Activated CD4-positive, alpha-beta T cell treated with anti-CD3 and anti-CD28 coated beads, Interleukin-2, amount 50 U/mL, for 48 hours (primary cell): ENCODE data around the gene ERGIC1.

Source experiments
- DNase-seq, 2 experiments: peaks; one replicate each; pipeline ENCODE4 v3.0.0-alpha.2; 2020

ERGIC1 gene

GRCh38 chr5:172953776-172954675 lies 120.0 kb downstream of the ERGIC1 start:
- no peak for DNase-seq

DNA sequence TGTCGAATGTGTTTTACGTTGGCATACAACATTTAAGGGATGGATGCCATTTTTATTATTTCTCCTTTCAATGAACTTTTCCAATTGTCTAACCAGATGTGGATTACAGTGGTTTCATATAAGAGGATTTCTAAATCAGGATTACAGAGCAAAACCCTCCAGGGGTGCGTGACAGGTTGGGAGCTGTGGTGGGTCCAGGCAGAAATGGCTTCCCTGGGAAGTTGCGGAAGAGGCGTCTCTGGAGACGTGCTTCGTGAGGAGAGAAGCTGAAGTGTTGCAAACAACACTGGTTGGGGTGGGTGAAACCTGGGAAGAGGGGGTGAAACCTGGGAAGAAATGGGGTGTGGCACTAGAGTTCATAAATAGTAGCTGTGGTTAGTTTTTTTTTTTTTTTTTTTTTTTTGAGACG lies 120.7 kb downstream of the ERGIC1 start:
- no peak for DNase-seq

- DNase-seq = no peak
Observed at GRCh38 chr5:172956228-172956627, 122.2 kb downstream of the ERGIC1 start.

DNA sequence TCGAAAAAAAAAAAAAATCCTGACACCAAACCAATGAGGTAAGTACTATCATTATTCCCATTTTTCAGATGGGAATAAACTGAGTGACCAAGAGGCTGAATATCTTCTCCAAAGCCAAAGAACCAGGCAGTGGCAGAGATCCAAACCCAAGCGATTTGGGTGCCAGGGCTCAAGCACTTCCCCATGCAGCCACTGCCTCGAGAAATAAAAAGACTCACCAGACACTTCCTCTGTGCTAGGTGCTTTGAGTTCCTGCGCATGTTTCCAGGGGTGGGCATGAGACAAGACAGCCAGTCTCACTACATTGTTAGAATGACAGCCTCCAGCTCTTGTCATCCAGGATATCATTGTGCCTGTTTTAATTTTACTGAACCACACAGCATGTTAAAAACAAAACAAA lies 122.9 kb downstream of the ERGIC1 start:
- DNase-seq = no peak

DNA sequence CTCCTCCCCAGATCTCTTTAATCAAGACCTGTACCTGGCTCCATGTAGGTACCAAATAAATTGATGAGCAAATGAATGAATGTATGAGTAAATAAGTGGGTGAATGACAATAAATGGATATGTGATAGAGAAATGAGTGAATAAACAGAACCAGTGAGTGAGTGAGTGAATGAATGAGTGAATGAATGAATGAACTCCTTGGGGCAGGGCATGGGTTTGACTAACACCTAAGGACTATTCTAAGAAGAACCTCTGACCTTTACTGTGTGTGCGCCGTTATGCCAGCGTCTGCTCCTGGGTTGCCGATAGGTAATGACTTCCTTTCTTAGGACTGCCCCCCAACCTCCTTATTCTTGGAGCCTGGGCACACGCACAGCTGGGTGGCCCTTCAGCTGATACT lies 123.4 kb downstream of the ERGIC1 start:
- no peak for DNase-seq

- peak; percentile 65 to 73 for DNase-seq
Observed at GRCh38 chr5:172958331-172959046, 124.4 kb downstream of the ERGIC1 start.

GRCh38 chr5:172959824-172960799 lies 126.1 kb downstream of the ERGIC1 start:
- DNase-seq = no peak

DNA sequence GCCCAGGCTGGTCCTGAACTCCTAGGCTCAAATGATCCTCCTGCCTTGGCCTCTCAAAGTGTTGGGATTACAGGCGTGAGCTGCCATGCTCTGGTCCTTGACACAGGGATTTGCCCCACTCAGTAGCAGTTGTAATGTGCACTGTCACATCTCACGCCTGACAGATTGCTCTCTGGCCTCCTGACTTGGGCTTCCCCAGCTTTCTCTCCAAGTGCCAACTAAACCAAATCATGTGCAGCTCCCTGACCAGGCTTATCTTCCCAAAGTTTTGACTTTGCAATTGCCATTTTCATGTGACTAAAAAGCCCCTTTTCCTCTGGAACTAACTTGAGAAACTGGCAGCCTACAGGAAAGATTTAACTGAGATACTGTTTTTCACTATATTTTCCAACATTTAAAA lies 135.9 kb downstream of the ERGIC1 start:
- no peak for DNase-seq

- no peak for DNase-seq
Observed at GRCh38 chr5:172971482-172971881, 137.4 kb downstream of the ERGIC1 start.

DNA sequence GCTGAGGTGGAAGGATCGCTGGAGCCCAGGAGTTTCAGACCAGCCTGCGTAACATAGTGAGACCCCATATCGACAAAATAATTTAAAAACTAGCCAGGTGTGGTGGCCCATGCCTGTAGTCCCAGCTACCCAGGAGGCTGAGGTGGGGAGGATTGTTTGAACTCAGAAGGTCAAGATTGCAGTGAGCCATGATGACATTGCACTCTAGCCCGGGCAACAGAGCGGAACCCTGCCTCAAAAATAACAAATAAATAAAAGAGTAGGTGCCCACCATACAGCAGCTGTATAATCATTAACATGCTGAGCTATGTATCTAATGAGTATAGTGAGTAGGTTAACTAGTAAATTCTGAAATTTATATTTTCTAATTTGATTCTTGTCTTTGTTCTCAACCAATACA lies 138.5 kb downstream of the ERGIC1 start:
- no peak for DNase-seq

DNA sequence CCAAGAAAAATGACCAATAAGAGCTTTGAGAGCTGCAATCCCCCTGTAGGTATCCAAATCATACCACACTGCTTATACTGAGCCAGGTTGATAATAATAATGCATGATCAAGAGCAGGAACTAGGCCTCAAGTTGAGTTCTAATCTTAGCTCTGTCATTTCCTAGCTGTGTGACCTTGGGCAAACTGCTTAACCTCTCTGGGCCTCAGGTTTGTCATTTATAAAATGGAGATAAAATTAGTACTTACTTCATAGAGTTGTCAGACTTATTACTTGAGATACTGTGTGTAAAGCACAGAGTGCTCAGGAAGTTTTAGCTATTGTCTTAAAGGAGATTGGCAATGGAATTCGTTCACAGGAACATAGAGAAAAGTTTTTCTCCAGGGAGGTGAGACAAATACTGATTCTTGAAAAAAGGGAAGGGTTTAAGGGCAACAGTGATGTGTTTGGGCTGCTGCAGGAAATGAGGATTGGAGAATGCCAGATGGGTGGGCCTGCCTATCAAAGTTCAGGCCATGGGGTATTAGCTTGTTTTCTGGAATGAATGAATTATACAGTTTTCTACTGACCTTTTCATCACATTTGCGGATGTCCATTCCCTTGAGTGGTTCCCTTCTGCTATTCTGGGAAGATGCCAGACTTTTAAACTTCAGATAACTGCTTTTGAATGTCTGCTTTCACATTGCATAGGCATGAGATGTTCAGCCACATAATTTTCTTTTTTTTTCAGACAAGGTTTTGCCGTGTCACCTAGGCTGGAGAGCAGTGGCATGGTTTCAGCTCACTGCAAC lies 139.3 kb downstream of the ERGIC1 start:
- no peak for DNase-seq

GRCh38 chr5:172973931-172974330 lies 139.9 kb downstream of the ERGIC1 start:
- no peak for DNase-seq

DNA sequence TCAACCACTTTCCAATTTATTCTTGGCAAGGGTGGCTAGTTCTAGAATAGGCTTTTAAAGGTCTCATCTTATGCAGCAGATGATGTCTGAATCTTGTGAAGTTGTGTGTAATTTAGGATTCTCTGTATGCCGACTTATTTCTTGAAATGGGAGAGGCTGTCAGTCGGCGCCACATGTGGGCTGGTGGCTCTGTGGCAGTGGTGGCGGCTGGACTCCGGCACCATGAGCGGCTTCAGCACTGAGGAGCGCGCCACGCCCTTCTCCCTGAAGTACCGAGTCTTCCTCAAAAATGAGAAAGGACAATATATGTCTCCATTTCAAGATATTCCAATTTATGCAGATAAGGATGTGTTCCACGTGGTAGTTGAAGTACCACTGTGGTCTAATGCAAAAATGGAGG lies 141.2 kb downstream of the ERGIC1 start:
- no peak for DNase-seq

DNA sequence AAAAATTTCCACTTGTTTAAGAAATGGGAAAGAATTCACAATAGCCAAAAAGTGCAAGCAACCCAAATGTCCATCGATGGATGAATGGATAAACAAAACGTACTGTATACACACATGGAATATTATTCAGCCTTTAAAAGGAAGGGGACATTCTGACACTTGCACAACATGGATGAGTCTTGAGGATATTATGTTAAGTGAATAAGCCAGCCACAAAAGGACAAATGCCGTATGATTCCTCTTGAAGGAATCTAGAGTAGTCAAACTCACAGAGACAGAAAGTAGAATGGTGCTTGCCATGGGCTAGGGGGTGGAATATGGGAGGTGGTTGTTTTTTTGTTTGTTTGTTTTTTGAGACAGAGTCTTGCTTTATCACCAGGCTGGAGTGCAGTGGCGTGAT lies 145.7 kb downstream of the ERGIC1 start:
- DNase-seq = no peak

GRCh38 chr5:172981931-172982330 lies 147.9 kb downstream of the ERGIC1 start:
- no peak for DNase-seq

- DNase-seq = peak; percentile 98
Observed at GRCh38 chr5:172983542-172984243, 149.6 kb downstream of the ERGIC1 start, which contains the start of gene ATP6V0E1. ATP6V0E1 (plus strand) TSS chr5:172983771; CDS start chr5:172983861, 90 bp downstream.

DNA sequence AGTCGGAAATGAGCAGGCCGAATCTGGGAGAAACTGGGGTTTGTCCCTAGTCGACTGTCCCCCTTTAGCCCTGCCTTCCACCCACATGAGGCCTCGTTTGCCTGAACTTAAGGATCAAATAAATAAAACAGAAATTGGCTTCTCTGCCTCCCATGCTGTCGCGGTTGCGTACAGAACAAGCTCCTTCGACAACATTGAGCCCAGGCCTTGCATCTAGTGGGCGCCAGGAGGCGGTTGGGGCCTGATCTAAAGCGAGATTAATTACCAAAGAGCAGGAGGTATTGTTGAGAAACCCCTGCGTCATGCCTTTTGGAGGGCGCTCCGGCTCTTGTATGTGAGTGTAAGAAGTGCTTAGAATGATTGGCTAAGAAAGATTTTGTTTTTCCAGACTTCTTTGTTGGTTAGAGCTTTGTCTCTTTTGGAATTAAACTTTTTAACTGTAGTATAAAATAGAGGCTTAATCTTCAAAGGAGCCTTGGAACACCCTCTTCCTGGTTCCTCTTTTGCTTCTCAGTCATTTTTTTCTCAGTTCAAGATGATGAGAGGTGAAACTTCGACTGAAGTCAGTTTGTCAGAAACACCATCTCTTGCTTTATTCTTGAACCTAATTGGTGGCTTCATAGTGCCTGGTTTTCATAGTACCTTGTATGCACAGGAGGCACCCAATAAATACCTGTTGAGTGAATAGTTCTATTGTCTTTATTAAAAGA lies 150.3 kb downstream of the ERGIC1 start:
- peak; percentile 73 to 80 for DNase-seq

DNA sequence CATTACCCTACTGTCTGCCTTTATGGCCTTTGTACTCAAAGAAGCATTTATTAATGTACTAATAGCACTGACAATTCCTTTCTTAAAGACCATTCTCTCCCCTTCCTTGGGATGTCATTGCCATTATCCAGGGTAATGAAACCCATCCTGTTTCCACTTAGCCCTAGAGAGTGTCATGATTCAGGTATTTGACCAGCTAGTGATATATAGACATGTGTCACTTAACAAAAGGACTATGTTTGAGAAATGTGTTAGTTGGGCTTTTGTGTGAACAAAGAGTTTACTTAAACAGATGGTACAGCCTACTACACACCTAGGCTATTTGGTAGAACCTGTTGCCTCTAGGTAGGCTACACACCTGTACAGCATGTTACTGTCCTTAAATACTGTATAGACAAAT lies 151.5 kb downstream of the ERGIC1 start:
- no peak for DNase-seq

GRCh38 chr5:172988276-172988675 lies 154.2 kb downstream of the ERGIC1 start:
- DNase-seq = no peak

DNA sequence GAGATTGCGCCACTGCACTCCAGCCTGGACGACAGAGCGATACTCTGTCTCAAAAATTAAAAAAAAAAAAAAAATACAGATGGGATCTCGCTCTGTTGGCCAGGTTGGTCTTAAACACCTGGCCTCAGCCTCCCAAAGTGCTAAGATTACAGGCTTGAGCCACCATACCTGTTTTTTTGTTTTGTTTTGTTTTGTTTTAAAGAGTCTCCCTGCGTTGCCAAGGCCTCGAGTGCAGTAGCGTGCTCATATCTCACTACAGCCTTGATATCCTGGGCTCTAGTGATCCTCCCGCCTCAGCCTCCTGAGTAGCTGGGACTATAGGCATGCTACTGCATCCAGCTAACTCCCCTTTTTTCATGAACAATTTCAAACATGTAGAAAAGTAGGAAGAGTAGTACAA lies 156.7 kb downstream of the ERGIC1 start:
- no peak for DNase-seq

- DNase-seq = no peak
Observed at GRCh38 chr5:172994405-172994804, 160.4 kb downstream of the ERGIC1 start.
